IPS DF 4.7 (cell line): ENCODE measurements around the gene GALNT14.

ENCODE experiments used
- DNase-seq: peaks from one replicate; pipeline ENCODE4 v3.0.0-alpha.2; 2013; ENCODE audit warnings: low spot score; ENCODE audit errors: extremely low read depth

Gene GALNT14

DNA sequence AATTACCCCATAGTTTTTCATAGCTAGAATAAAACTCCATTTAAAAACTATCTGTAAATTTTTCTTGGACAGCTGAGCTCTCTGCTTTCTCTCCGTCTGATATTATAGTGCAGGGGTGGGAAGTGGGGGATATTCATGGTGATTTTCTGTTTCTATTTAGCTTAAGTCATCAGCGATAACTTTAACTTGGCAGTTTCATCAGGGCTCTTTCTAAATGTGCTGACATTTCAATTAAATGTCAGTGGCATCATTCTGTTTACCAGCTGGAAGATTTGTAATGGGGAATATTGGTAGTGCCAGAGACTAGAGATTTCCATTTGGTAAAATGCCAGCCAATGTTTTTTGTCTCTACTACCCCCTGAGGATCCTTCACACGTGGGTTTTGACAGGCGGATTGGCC lies 277.5 kb downstream of the GALNT14 start:
- DNase-seq = no peak
